Body of pancreas (tissue), 4 donors: ENCODE results near the gene DNAH1. TPM values are rescaled to one million over a fixed set of nuclear protein-coding genes. Genes with fewer than 3 reads are reported as not detected.
A peak's percentile ranks its signal among the peaks of the same experiment; 100 is the strongest.

Experiments
- ATAC-seq: fragments of 150-250 bp; one replicate; pipeline ENCODE4 v1.9.1; 2016
- DNase-seq, 4 donors: peaks; one replicate each; pipeline ENCODE4 v3.0.0-alpha.2; 2019
- H3K27ac ChIP-seq, 4 donors: fragments of 200-600 bp; sonication (generic); 1 replicate in 3 of 4; 2 replicates in 1 of 4; pipeline versions ENCODE4 v1.5.1 to v1.6.1; 2016 to 2019; ENCODE audit warnings: mild to moderate bottlenecking in 1 of 4, mixed read lengths in 1 of 4, moderate library complexity in 1 of 4
- H3K27me3 ChIP-seq, 2 donors: fragments of 200-600 bp; sonication (generic); one replicate each; pipeline ENCODE4 v1.6.0; 2016; ENCODE audit warnings: mild to moderate bottlenecking in 1 of 2
- H3K36me3 ChIP-seq, 2 donors: fragments of 200-600 bp; sonication (generic); replicated peaks in 1 of 2; 2 replicates each; pipeline ENCODE4 v1.5.1; 2016; ENCODE audit warnings: low read depth in 2 of 2; ENCODE audit not compliant: insufficient read depth in 1 of 2
- H3K4me1 ChIP-seq: fragments of 200-600 bp; sonication (generic); one replicate; pipeline ENCODE4 v1.6.0; 2016
- H3K4me3 ChIP-seq, 2 donors: fragments of 200-600 bp; sonication (generic); 1 replicate in 1 of 2; 2 replicates in 1 of 2; pipeline ENCODE4 v1.5.1; 2016 to 2019
- H3K9me3 ChIP-seq, 3 donors: fragments of 200-600 bp; sonication (generic); 1 replicate in 2 of 3; 2 replicates in 1 of 3; pipeline ENCODE4 v1.5.1; 2016
- CTCF ChIP-seq, 7 experiments: fragments of 450-650 bp in 4 of 7; fragments of 200-600 bp in 3 of 7; sonication (generic) in 3 of 7; IDR thresholded peaks; one replicate each; pipeline ENCODE4 v1.5.1; 2016 to 2019; ENCODE audit warnings: antibody characterized with exemption in 7 of 7
- POLR2A ChIP-seq, 3 donors: fragments of 450-650 bp; IDR thresholded peaks; one replicate each; pipeline ENCODE4 v1.6.1; 2016; ENCODE audit warnings: antibody characterized with exemption in 3 of 3, mild to moderate bottlenecking in 2 of 3
- WGBS, 2 donors: methylation state at CpG; one replicate each; pipeline ENCODE4 v1.1.5; 2017; 5-methylcytosine and 5-hydroxymethylcytosine counted together
- intact Hi-C: fragments of 100-400 bp; cut with DNase I; formaldehyde crosslinking; loops from one replicate; pipeline ENCODE4 v1.15.1; 2023
- total RNA-seq, 2 donors: library from RNA; depleted of rRNA; stranded (reverse); fragments of >200 nt; gene quantifications; one replicate each; pipeline ENCODE4 v1.1.0, GENCODE V29; 2016

DNAH1 gene
- total RNA-seq, 2 donors from 2014 or later: 6.0 to 14.8 TPM

GRCh38 chr3:52399131-52399530 lies 83.0 kb downstream of the DNAH1 start:
- 87 to 93% methylated on average over 4 of the region's 4 CpGs for whole genome bisulfite sequencing, 2 donors
- Histone ChIP-seq H3K4me3 (no peak overlapping the region), H3K9me3 (no peaks in the 10 kb centered on the region), H3K36me3 (peaks cover 0 to 14% of the 10 kb centered on the region in 2 donors), H3K27me3 (no peaks in the 10 kb centered on the region), H3K4me1 (peaks cover 11% of the 10 kb centered on the region), H3K27ac (no peak overlapping the region)
- TF ChIP-seq POLR2A (IDR thresholded peaks at IDR 0.05) (no peak), CTCF (IDR thresholded peaks at IDR 0.05) (no peak)
- intact Hi-C loops: no loop called here
- DNase-seq (no peak), ATAC-seq (no peak)

GRCh38 chr3:52399593-52399992 lies 83.5 kb downstream of the DNAH1 start:
- ATAC-seq (no peak), DNase-seq (no peak)
- TF ChIP-seq CTCF (IDR thresholded peaks at IDR 0.05) (no peak), POLR2A (IDR thresholded peaks at IDR 0.05) (no peak)
- intact Hi-C loops: no loop called here
- no peak overlapping the region for H3K27ac ChIP-seq
- WGBS, 2 donors: 87% methylated on average over 6 of the region's 6 CpGs; no CpG with 5 or more reads in 1 of the 2 donors
- no peak overlapping the region for H3K4me3 ChIP-seq
- no peaks in the 10 kb centered on the region for H3K9me3 ChIP-seq
- H3K4me1 ChIP-seq: peaks cover 11% of the 10 kb centered on the region
- H3K36me3 ChIP-seq: peaks cover under 1 to 14% of the 10 kb centered on the region in 2 donors
- no peaks in the 10 kb centered on the region for H3K27me3 ChIP-seq

GRCh38 chr3:52400275-52400793 lies 84.2 kb downstream of the DNAH1 start:
- intact Hi-C loops: no loop called here
- TF ChIP-seq CTCF (IDR thresholded peaks at IDR 0.05) (no peak), POLR2A (IDR thresholded peaks at IDR 0.05) (no peak)
- Histone ChIP-seq H3K36me3 (peaks cover 5 to 14% of the 10 kb centered on the region in 2 donors), H3K27me3 (no peaks in the 10 kb centered on the region), H3K4me1 (peaks cover 11% of the 10 kb centered on the region), H3K9me3 (no peaks in the 10 kb centered on the region), H3K4me3 (no peak overlapping the region), H3K27ac (peak overlapping the region in 1 of 4 donors; percentile 43)
- ATAC-seq (peak; percentile 51), DNase-seq (peak in 2 of 4 donors; percentile 29 to 40)
- 59 to 78% methylated on average over 9 to 10 of the region's 10 CpGs for WGBS, 2 donors

GRCh38 chr3:52401021-52401420 lies 84.9 kb downstream of the DNAH1 start:
- Histone ChIP-seq H3K27me3 (no peaks in the 10 kb centered on the region), H3K4me3 (no peak overlapping the region), H3K4me1 (peaks cover 11% of the 10 kb centered on the region), H3K36me3 (peaks cover 5 to 19% of the 10 kb centered on the region in 2 donors), H3K9me3 (no peaks in the 10 kb centered on the region), H3K27ac (peak overlapping the region in 1 of 4 donors; percentile 43)
- intact Hi-C loops: no loop called here
- DNase-seq (no peak), ATAC-seq (no peak)
- TF ChIP-seq CTCF (IDR thresholded peaks at IDR 0.05): no peak
- TF ChIP-seq POLR2A (IDR thresholded peaks at IDR 0.05): no peak
- WGBS, 2 donors: 90 to 100% methylated on average over 1 of the region's 1 CpG

- Histone ChIP-seq H3K9me3 (no peaks in the 10 kb centered on the region), H3K36me3 (peaks cover 5 to 24% of the 10 kb centered on the region in 2 donors), H3K27ac (no peak overlapping the region), H3K4me1 (peaks cover 11% of the 10 kb centered on the region), H3K27me3 (no peaks in the 10 kb centered on the region), H3K4me3 (no peak overlapping the region)
- WGBS, 2 donors: 100% methylated on average over 1 of the region's 1 CpG
- no peak for ATAC-seq
- no peak for TF ChIP-seq POLR2A (IDR thresholded peaks at IDR 0.05)
- TF ChIP-seq CTCF (IDR thresholded peaks at IDR 0.05): no peak
- intact Hi-C loops: no loop called here
- no peak for DNase-seq
These were observed 85.4 kb downstream of the DNAH1 start for GRCh38 chr3:52401551-52401950.
